Measurements from ENCODE around the gene HAL.
A peak's percentile ranks its signal among the peaks of the same experiment; 100 is the strongest.

The HAL gene

GRCh38 chr12:95998611-95999286 lies 2.6 kb upstream of the HAL start:
- TF ChIP-seq, protein P1, sequence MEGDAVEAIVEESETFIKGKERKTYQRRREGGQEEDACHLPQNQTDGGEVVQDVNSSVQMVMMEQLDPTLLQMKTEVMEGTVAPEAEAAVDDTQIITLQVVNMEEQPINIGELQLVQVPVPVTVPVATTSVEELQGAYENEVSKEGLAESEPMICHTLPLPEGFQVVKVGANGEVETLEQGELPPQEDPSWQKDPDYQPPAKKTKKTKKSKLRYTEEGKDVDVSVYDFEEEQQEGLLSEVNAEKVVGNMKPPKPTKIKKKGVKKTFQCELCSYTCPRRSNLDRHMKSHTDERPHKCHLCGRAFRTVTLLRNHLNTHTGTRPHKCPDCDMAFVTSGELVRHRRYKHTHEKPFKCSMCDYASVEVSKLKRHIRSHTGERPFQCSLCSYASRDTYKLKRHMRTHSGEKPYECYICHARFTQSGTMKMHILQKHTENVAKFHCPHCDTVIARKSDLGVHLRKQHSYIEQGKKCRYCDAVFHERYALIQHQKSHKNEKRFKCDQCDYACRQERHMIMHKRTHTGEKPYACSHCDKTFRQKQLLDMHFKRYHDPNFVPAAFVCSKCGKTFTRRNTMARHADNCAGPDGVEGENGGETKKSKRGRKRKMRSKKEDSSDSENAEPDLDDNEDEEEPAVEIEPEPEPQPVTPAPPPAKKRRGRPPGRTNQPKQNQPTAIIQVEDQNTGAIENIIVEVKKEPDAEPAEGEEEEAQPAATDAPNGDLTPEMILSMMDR (IDR thresholded peaks at IDR 0.05; ENCODE audit: low read depth, low read length, missing control alignments): peak; percentile 63
- peak; percentile 20 for DNase-seq (ENCODE audit: extremely low read depth, low read depth)
- no peak overlapping the region for H3K4me3 ChIP-seq (replicated peaks; ENCODE audit: low read depth, low read length)

- no peak for DNase-seq (ENCODE audit: extremely low read depth, low read depth)
- TF ChIP-seq, protein P1 (IDR thresholded peaks at IDR 0.05; ENCODE audit: low read depth, low read length, missing control alignments): no peak
- no peak overlapping the region for H3K4me3 ChIP-seq (replicated peaks; ENCODE audit: low read depth, low read length)
These were observed 1.9 kb upstream of the HAL start for GRCh38 chr12:95997911-95998510.

DNA sequence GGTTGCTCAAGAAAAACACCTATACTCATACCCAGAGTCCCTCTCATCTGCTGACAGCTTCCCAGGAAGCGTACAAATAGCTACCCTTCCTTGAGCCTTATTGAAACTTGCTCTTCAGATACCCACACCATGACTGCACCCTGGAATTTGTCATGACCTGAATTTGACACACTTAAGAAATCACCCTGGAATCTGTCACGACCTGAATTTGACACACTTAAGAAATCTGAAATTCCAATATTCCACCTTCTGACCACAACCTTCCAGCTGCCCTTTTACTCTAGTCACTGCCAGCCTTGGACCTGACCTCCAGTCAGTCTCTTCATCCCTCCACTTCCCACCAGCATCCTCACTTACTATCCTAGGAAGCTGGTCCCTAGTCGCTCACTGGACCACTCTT lies 1.1 kb upstream of the HAL start:
- no peak for DNase-seq (ENCODE audit: extremely low read depth, low read depth)
- no peak overlapping the region for H3K4me3 ChIP-seq (replicated peaks; ENCODE audit: low read depth, low read length)
- TF ChIP-seq, protein P1 (IDR thresholded peaks at IDR 0.05; ENCODE audit: low read depth, low read length, missing control alignments): no peak

- TF ChIP-seq, protein P1 (IDR thresholded peaks at IDR 0.05; ENCODE audit: low read depth, low read length, missing control alignments): no peak
- no peak for DNase-seq (ENCODE audit: extremely low read depth, low read depth)
- no peak overlapping the region for H3K4me3 ChIP-seq (replicated peaks; ENCODE audit: low read depth, low read length)
These were observed 709 bp downstream of the HAL start for GRCh38 chr12:95995238-95996031.

GRCh38 chr12:95994476-95994875 lies 1.7 kb downstream of the HAL start:
- DNase-seq (ENCODE audit: extremely low read depth, low read depth): no peak
- TF ChIP-seq, protein P1 (IDR thresholded peaks at IDR 0.05; ENCODE audit: low read depth, low read length, missing control alignments): no peak
- H3K4me3 ChIP-seq (replicated peaks; ENCODE audit: low read depth, low read length): no peak overlapping the region

DNA sequence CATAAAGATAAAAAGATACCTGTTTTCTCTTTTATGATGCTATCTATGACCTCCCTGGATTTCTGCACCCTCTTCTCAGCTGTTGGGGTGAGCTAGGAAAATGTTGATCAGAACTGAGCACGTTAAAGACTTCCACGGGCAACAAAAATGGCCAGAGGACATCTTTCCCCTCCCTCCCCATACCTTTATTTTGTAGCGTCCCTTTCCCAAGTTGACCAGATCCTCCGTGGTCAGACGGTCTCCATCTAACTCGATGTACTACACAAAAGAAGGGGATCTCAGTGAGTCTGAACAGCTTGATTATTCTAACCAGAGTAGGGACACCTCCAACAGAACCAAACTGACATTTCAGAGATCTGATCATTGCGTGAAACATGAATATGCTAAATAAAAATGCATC lies 2.2 kb downstream of the HAL start:
- H3K4me3 ChIP-seq (replicated peaks; ENCODE audit: low read depth, low read length): no peak overlapping the region
- no peak for DNase-seq (ENCODE audit: extremely low read depth, low read depth)
- TF ChIP-seq, protein P1 (IDR thresholded peaks at IDR 0.05; ENCODE audit: low read depth, low read length, missing control alignments): no peak
